CD4-positive, CD25-positive, alpha-beta regulatory T cell (primary cell): ENCODE measurements around the gene SLC26A4. TPM values are rescaled to one million over a fixed set of nuclear protein-coding genes. Genes with fewer than 3 reads are reported as not detected.

Source experiments
- ATAC-seq, 2 donors: fragments of 150-1000 bp; cut with Tn5 transposase; one replicate each; pipeline ENCODE4 v1.10.0; 2021; ENCODE audit warnings: low read depth in 2 of 2, moderate number of reproducible peaks in 2 of 2, moderate library complexity in 1 of 2
- DNase-seq, 3 donors: peaks; one replicate each; pipeline versions ENCODE4 v3.0.0 to v3.0.0-alpha.2; 2012 to 2022; ENCODE audit warnings: mixed read lengths in 1 of 3
- H3K27ac ChIP-seq: one replicate; pipeline ENCODE4 v1.7.0; 2013; ENCODE audit warnings: mild to moderate bottlenecking, low read length; ENCODE audit not compliant: insufficient read depth, poor library complexity, severe bottlenecking
- H3K27me3 ChIP-seq: one replicate; pipeline ENCODE4 v1.7.0; 2013; ENCODE audit warnings: low read length; ENCODE audit not compliant: control insufficient read depth, insufficient read depth
- H3K36me3 ChIP-seq: one replicate; pipeline ENCODE4 v1.7.0; 2013; ENCODE audit warnings: mild to moderate bottlenecking, low read length, moderate library complexity; ENCODE audit not compliant: control insufficient read depth, insufficient read depth
- H3K4me1 ChIP-seq: 2 replicates; pipeline ENCODE4 v1.7.0; 2013; ENCODE audit warnings: mild to moderate bottlenecking, low read length; ENCODE audit not compliant: insufficient read depth, control insufficient read depth, poor library complexity, severe bottlenecking
- H3K4me3 ChIP-seq: one replicate; pipeline ENCODE4 v1.7.0; 2013; ENCODE audit warnings: low read depth, mild to moderate bottlenecking, low read length, moderate library complexity
- H3K9me3 ChIP-seq, 2 experiments: 1 replicate in 1 of 2; 2 replicates in 1 of 2; pipeline ENCODE4 v1.7.0; 2013; ENCODE audit warnings: low read length in 2 of 2, mild to moderate bottlenecking in 1 of 2, moderate library complexity in 1 of 2; ENCODE audit not compliant: control insufficient read depth in 2 of 2
- H3K27ac Mint-ChIP-seq, 3 donors: one replicate each; pipeline ENCODE4 v1.8.0; 2020 to 2022; ENCODE audit warnings: mild to moderate bottlenecking in 3 of 3, mixed read lengths in 3 of 3, moderate library complexity in 2 of 3
- H3K27me3 Mint-ChIP-seq: one replicate; pipeline ENCODE4 v1.8.0; 2022; ENCODE audit warnings: mild to moderate bottlenecking, mixed read lengths
- H3K36me3 Mint-ChIP-seq: one replicate; pipeline ENCODE4 v1.8.0; 2020; ENCODE audit warnings: mixed read lengths
- H3K4me1 Mint-ChIP-seq, 4 donors: one replicate each; pipeline ENCODE4 v1.8.0; 2020 to 2022; ENCODE audit warnings: mixed read lengths in 4 of 4, mild to moderate bottlenecking in 1 of 4
- H3K4me3 Mint-ChIP-seq, 4 donors: one replicate each; pipeline ENCODE4 v1.8.0; 2020 to 2022; ENCODE audit warnings: mild to moderate bottlenecking in 4 of 4, mixed read lengths in 4 of 4, moderate library complexity in 3 of 4
- H3K9me3 Mint-ChIP-seq, 7 donors: one replicate each; pipeline ENCODE4 v1.8.0; 2020 to 2022; ENCODE audit warnings: mixed read lengths in 7 of 7, mild to moderate bottlenecking in 3 of 7, moderate library complexity in 2 of 7
- polyA plus RNA-seq, 4 donors: library from polyadenylated mRNA; unstranded; fragments of 300-500 nt; fragmentation: Illumina TruSeq; gene quantifications; one replicate each; pipeline ENCODE4 v1.2.3, GENCODE V29; 2021
- total RNA-seq: library from RNA; stranded (reverse); gene quantifications from one replicate; pipeline ENCODE4 v1.2.3, GENCODE V29; 2022

The SLC26A4 gene
- total and polyA plus RNA-seq, 5 donors from 2014 or later: 0.10 to 0.21 (median 0.11) TPM; not detected in 2

GRCh38 chr7:107661081-107661864 lies 645 bp downstream of the SLC26A4 start:
- no peaks in the 10 kb centered on the region for H3K36me3 ChIP-seq
- H3K27ac ChIP-seq: no peak overlapping the region
- Mint-ChIP-seq H3K27ac (peak overlapping the region in 1 of 3 donors; percentile 32), H3K27me3 (peaks cover 73% of the 10 kb centered on the region), H3K4me1 (peaks cover 9 to 24% (median 18%) of the 10 kb centered on the region in 4 donors), H3K36me3 (no peaks in the 10 kb centered on the region), H3K9me3 (peaks cover 0 to 2% (median 0%) of the 10 kb centered on the region in 7 donors), H3K4me3 (peak overlapping the region; percentile 88 to 93 (median 92))
- H3K4me3 ChIP-seq: peak overlapping the region; percentile 27
- ATAC-seq (peak; percentile 15 to 43), DNase-seq (peak in 2 of 3 donors; percentile 26 to 75)
- H3K27me3 ChIP-seq: peaks cover 32% of the 10 kb centered on the region
- no peaks in the 10 kb centered on the region for H3K9me3 ChIP-seq
- H3K4me1 ChIP-seq: peaks cover 27% of the 10 kb centered on the region

DNA sequence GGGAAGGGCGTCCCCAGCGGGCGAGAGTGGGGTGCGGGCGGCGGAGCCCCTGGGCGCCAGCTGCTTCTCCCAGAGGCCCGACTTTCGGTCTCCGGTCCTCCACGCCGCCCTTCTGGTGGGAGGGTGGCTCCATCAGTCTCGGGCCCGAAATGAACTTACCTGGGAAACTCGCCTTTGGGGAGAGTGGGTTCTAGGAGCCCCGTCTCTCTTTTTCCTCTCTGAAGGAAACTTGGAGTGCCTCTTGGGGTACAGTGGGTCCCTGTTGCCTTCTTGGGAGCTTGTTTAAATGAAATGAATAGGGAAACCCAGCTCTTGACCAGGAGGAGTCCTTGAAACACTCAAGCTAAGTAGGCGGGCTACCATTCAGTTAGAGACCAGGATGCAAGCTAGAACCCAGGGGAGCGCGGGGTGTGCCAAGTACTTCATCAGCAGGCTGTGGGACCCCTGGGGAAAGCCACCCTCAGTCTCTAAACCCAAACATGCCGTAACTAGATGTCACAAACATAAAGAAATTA lies 1.3 kb downstream of the SLC26A4 start:
- Histone ChIP-seq H3K4me1 (peaks cover 27% of the 10 kb centered on the region), H3K4me3 (no peak overlapping the region), H3K36me3 (no peaks in the 10 kb centered on the region), H3K27ac (no peak overlapping the region), H3K9me3 (no peaks in the 10 kb centered on the region), H3K27me3 (peaks cover 32% of the 10 kb centered on the region)
- no peak for ATAC-seq
- peak overlapping the region; percentile 88 to 93 (median 92) for H3K4me3 Mint-ChIP-seq
- H3K4me1 Mint-ChIP-seq: peaks cover 9 to 24% (median 18%) of the 10 kb centered on the region in 4 donors
- DNase-seq: no peak
- peaks cover 0 to 2% (median 0%) of the 10 kb centered on the region in 7 donors for H3K9me3 Mint-ChIP-seq
- H3K27ac Mint-ChIP-seq: no peak overlapping the region
- peaks cover 68% of the 10 kb centered on the region for H3K27me3 Mint-ChIP-seq
- H3K36me3 Mint-ChIP-seq: no peaks in the 10 kb centered on the region

DNA sequence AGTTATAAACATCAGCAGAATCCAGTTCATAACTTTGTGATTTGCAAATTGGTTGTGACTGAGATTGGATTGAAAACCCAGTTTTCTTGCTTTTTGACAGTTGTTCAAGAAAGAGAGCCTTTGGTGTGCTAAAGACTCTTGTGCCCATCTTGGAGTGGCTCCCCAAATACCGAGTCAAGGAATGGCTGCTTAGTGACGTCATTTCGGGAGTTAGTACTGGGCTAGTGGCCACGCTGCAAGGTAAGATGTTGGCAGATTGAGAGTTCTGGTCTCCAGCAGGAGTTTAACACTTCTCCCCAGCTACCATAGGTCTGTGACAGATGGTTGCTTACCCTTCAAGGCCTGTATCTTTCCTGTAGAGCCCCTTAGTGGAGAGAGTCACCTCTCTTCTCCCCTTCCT lies 2.6 kb downstream of the SLC26A4 start:
- DNase-seq: no peak
- Mint-ChIP-seq H3K27ac (no peak overlapping the region), H3K27me3 (peaks cover 58% of the 10 kb centered on the region), H3K4me3 (no peak overlapping the region), H3K4me1 (peaks cover 9 to 24% (median 18%) of the 10 kb centered on the region in 4 donors), H3K9me3 (peaks cover 0 to 2% (median 0%) of the 10 kb centered on the region in 7 donors), H3K36me3 (no peaks in the 10 kb centered on the region)
- Histone ChIP-seq H3K9me3 (no peaks in the 10 kb centered on the region), H3K27ac (no peak overlapping the region), H3K4me3 (no peak overlapping the region), H3K36me3 (no peaks in the 10 kb centered on the region), H3K27me3 (peaks cover 33% of the 10 kb centered on the region), H3K4me1 (peaks cover 27% of the 10 kb centered on the region)
- no peak for ATAC-seq

DNA sequence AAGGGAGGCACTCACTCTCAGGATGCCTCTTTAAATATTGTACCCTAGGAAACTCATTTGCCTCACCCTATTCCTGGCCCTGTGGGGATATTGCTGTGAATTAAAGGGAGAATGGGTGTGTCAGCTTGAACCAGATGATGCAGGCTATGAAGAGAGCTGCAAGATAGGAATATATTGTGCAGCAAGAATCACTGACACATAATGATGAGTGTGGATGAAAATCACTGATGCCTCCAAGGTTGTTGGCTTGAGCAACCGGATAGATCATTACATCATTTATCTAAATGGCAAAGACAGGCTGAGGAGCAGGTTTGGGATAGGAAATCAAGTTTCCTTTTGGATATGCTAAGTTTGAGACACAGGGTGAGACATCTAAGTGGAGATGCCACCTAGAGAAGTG lies 6.2 kb downstream of the SLC26A4 start:
- H3K4me1 ChIP-seq: peaks cover 4% of the 10 kb centered on the region
- H3K27me3 ChIP-seq: peaks cover 23% of the 10 kb centered on the region
- H3K27me3 Mint-ChIP-seq: peaks cover 26% of the 10 kb centered on the region

DNA sequence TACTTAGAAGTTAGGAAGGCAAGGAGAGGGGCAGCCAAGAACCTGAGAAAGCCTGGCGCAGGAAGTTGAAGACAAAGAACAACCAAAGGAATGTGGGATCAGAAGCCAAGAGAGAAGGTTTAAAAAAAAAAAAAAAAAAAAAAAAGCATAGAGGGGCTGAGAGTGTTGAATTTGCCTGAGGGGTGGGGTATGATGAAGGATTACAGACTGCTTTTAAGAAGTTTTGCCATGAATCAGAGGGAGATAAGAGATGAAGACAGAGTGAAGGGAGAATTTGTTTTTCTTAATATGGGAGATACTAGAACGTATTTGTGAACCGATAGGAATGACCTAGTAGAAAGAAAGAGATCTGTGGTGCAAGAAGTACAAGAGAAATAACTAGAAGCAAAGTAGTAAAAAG lies 6.7 kb downstream of the SLC26A4 start:
- no peak for DNase-seq

More for the DNA sequence above, 6.2 kb downstream of the SLC26A4 start:
- no peak overlapping the region for H3K27ac ChIP-seq
- Mint-ChIP-seq H3K4me1 (peaks cover 0 to 6% (median 0%) of the 10 kb centered on the region in 4 donors), H3K27ac (no peak overlapping the region), H3K36me3 (no peaks in the 10 kb centered on the region), H3K4me3 (no peak overlapping the region), H3K9me3 (no peaks in the 10 kb centered on the region)
- DNase-seq: no peak
- ATAC-seq: no peak
- no peak overlapping the region for H3K4me3 ChIP-seq
- H3K36me3 ChIP-seq: no peaks in the 10 kb centered on the region
- no peaks in the 10 kb centered on the region for H3K9me3 ChIP-seq

DNA sequence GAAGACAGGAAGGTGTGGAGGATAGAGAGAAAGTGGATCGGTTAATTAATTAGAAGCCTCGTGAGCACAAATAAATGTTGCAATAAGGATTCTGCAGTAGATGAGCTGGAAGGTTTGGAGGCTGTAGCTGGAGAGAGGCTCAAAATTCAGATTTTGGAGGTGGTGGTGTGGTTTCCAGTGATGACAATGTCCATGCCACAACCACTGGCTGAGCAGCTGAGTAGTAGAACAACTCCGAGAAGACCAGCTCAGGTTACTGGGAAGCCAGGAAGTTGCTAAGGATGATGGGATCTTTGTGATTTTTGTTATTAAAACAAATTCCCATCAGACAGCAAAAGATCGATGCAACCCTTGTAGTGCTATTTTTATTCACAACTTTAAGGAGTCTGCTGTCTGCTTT lies 7.7 kb downstream of the SLC26A4 start:
- no peak overlapping the region for H3K27ac ChIP-seq
- no peaks in the 10 kb centered on the region for H3K9me3 ChIP-seq
- Mint-ChIP-seq H3K27me3 (peaks cover 17% of the 10 kb centered on the region), H3K27ac (no peak overlapping the region), H3K9me3 (no peaks in the 10 kb centered on the region), H3K4me3 (no peak overlapping the region), H3K4me1 (no peaks in the 10 kb centered on the region), H3K36me3 (no peaks in the 10 kb centered on the region)
- no peak overlapping the region for H3K4me3 ChIP-seq
- H3K4me1 ChIP-seq: no peaks in the 10 kb centered on the region
- no peak for ATAC-seq
- H3K27me3 ChIP-seq: peaks cover 10% of the 10 kb centered on the region
- H3K36me3 ChIP-seq: no peaks in the 10 kb centered on the region
- no peak for DNase-seq

More for the DNA sequence above, 6.7 kb downstream of the SLC26A4 start:
- no peak for ATAC-seq
- no peaks in the 10 kb centered on the region for H3K36me3 Mint-ChIP-seq
- peaks cover 0 to under 1% (median 0%) of the 10 kb centered on the region in 4 donors for H3K4me1 Mint-ChIP-seq
- H3K4me3 Mint-ChIP-seq: no peak overlapping the region
- no peak overlapping the region for H3K4me3 ChIP-seq
- H3K9me3 Mint-ChIP-seq: no peaks in the 10 kb centered on the region
- H3K27ac ChIP-seq: no peak overlapping the region
- peaks cover 21% of the 10 kb centered on the region for H3K27me3 Mint-ChIP-seq
- no peaks in the 10 kb centered on the region for H3K9me3 ChIP-seq
- peaks cover 19% of the 10 kb centered on the region for H3K27me3 ChIP-seq
- H3K36me3 ChIP-seq: no peaks in the 10 kb centered on the region
- no peak overlapping the region for H3K27ac Mint-ChIP-seq
- H3K4me1 ChIP-seq: no peaks in the 10 kb centered on the region

DNA sequence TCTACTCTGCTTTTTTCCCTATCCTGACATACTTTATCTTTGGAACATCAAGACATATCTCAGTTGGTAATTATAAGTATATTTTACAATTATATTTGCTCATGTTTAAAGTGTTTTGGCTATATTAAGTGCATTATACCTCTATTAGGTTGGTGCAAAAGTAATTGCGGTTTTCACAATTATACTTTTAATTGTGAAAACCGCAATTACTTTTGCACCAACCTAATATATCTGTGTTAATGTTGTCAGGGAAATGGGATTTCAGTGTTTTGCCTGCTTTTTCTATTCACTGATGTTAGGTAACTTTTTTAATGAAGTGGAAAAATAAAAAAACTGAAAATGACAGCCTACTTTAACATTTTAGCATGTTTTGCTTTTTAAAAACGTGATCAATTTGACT lies 11.6 kb downstream of the SLC26A4 start:
- no peak overlapping the region for H3K27ac ChIP-seq
- H3K36me3 Mint-ChIP-seq: no peaks in the 10 kb centered on the region
- H3K27me3 Mint-ChIP-seq: peaks cover 8% of the 10 kb centered on the region
- no peaks in the 10 kb centered on the region for H3K4me1 ChIP-seq
- H3K36me3 ChIP-seq: no peaks in the 10 kb centered on the region
- no peak overlapping the region for H3K4me3 Mint-ChIP-seq
- DNase-seq: no peak
- H3K4me1 Mint-ChIP-seq: peaks cover 0 to 4% (median 0%) of the 10 kb centered on the region in 4 donors
- peaks cover 8% of the 10 kb centered on the region for H3K27me3 ChIP-seq
- H3K9me3 Mint-ChIP-seq: no peaks in the 10 kb centered on the region
- ATAC-seq: no peak
- H3K27ac Mint-ChIP-seq: no peak overlapping the region
- no peaks in the 10 kb centered on the region for H3K9me3 ChIP-seq
- no peak overlapping the region for H3K4me3 ChIP-seq
